GM12878 (cell line): ENCODE measurements around the gene TSGA10.

ENCODE experiments used
- CBFB ChIP-seq: IDR thresholded peaks from 2 replicates; pipeline ENCODE4 v1.6.1; 2016; ENCODE audit warnings: antibody characterized with exemption, low read depth
- NFYB ChIP-seq: IDR thresholded peaks from 2 replicates; pipeline ENCODE4 v1.6.1; 2011; ENCODE audit warnings: low read depth, mild to moderate bottlenecking, low read length, improper control_type of control experiment, moderate library complexity; ENCODE audit not compliant: insufficient read depth
- POLR2A ChIP-seq: IDR thresholded peaks from 2 replicates; pipeline ENCODE4 v1.6.1; 2011; ENCODE audit warnings: low read depth, mild to moderate bottlenecking, low read length
- ZNF274 ChIP-seq: IDR thresholded peaks from one replicate; pipeline ENCODE4 v1.8.0; 2011; ENCODE audit not compliant: insufficient read length, insufficient read depth

GRCh38 chr2:99159594-99159993 is 4.9 kb upstream of the TSGA10 start:
- TF ChIP-seq POLR2A (no peak), CBFB (no peak), NFYB (no peak), ZNF274 (no peak)
